KMS-11 (cell line): ENCODE data around the gene AP3M1.

Experiments used
- H2AFZ ChIP-seq: fragments of 200-600 bp; sonication (generic); 2 replicates; pipeline ENCODE4 v1.6.1; 2016; ENCODE audit warnings: antibody characterized with exemption, mixed run types, low read depth
- H3K27ac ChIP-seq: fragments of 200-600 bp; sonication (generic); 2 replicates; pipeline ENCODE4 v1.6.1; 2016; ENCODE audit warnings: mild to moderate bottlenecking, mixed run types
- H3K27me3 ChIP-seq: fragments of 200-600 bp; sonication (generic); 2 replicates; pipeline ENCODE4 v1.6.1; 2017; ENCODE audit warnings: mild to moderate bottlenecking, low read depth, mixed run types, moderate library complexity; ENCODE audit not compliant: insufficient read depth
- H3K36me3 ChIP-seq: fragments of 200-600 bp; sonication (generic); 2 replicates; pipeline ENCODE4 v1.6.1; 2017; ENCODE audit warnings: mild to moderate bottlenecking, mixed run types; ENCODE audit not compliant: insufficient read depth
- H3K4me1 ChIP-seq: fragments of 200-600 bp; sonication (generic); 2 replicates; pipeline ENCODE4 v1.6.1; 2016; ENCODE audit warnings: mild to moderate bottlenecking, low read depth, mixed run types; ENCODE audit not compliant: poor library complexity, severe bottlenecking
- H3K4me2 ChIP-seq: fragments of 200-600 bp; sonication (generic); 2 replicates; pipeline ENCODE4 v1.7.0; 2016; ENCODE audit warnings: mild to moderate bottlenecking, mixed run types
- H3K4me3 ChIP-seq: fragments of 200-600 bp; sonication (generic); IDR thresholded peaks from 2 replicates; pipeline ENCODE4 v1.6.1; 2017; ENCODE audit warnings: low read depth, low read length, mixed read lengths; ENCODE audit not compliant: insufficient read depth
- H3K79me2 ChIP-seq: fragments of 200-600 bp; sonication (generic); 2 replicates; pipeline ENCODE4 v1.6.1; 2016; ENCODE audit warnings: low read depth, mixed run types; ENCODE audit not compliant: insufficient read depth
- H3K9ac ChIP-seq: fragments of 200-600 bp; sonication (generic); 2 replicates; pipeline ENCODE4 v1.6.1; 2016; ENCODE audit warnings: mild to moderate bottlenecking, mixed run types
- H4K20me1 ChIP-seq: fragments of 200-600 bp; sonication (generic); 2 replicates; pipeline ENCODE4 v1.6.1; 2016; ENCODE audit warnings: mild to moderate bottlenecking, mixed run types; ENCODE audit not compliant: insufficient read depth
- CTCF ChIP-seq: fragments of 200-600 bp; sonication (generic); conservative IDR thresholded peaks from 2 replicates; pipeline ENCODE4 v1.6.1; 2017; ENCODE audit warnings: low read depth, mild to moderate bottlenecking, antibody characterized with exemption, low read length, moderate library complexity, mixed read lengths

The AP3M1 gene

DNA sequence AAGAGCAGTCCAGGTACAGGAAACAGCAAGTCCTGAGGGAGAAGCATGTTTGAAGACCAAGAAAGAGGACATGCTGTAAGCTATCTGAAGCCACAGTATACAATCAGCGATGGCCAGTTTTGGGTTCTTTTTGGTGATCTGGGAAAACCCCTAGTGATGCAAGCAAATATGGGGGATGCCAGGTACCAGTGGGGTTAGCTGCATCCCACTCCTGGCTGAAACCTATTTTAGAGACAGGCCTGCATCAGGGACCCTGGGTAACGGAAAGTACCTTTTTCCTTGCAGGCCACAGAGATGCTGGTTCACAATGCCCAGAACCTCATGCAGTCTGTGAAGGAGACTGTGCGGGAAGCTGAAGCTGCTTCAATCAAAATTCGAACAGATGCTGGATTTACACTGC lies 32.9 kb downstream of the AP3M1 start:
- Histone ChIP-seq H2AFZ (no peak overlapping the region), H3K27ac (peak overlapping the region; percentile 16), H3K4me1 (peaks cover 31% of the 10 kb centered on the region), H3K27me3 (no peaks in the 10 kb centered on the region), H4K20me1 (no peaks in the 10 kb centered on the region), H3K4me2 (peak overlapping the region; percentile 29; the same call in 1 of the 2 replicates), H3K79me2 (no peaks in the 10 kb centered on the region), H3K9ac (no peak overlapping the region), H3K36me3 (peaks cover 10% of the 10 kb centered on the region; the same call in 1 of the 2 replicates), H3K4me3 (no peak overlapping the region)
- no peak for TF ChIP-seq CTCF

DNA sequence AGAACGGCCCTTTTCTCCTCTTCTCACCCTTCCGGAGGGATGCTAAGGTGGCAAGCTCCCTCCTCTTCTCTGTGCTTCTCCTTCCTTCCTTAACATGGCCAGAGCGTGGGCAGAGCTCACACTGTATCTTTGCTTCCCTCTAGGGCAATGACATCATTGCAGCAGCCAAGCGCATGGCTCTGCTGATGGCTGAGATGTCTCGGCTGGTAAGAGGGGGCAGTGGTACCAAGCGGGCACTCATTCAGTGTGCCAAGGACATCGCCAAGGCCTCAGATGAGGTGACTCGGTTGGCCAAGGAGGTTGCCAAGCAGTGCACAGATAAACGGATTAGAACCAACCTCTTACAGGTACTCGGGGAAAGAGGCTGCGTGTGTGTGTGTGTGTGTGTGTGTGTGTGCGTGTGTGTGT lies 36.6 kb downstream of the AP3M1 start:
- H3K27me3 ChIP-seq: no peaks in the 10 kb centered on the region
- no peaks in the 10 kb centered on the region for H3K79me2 ChIP-seq
- peaks cover 28% of the 10 kb centered on the region for H3K4me1 ChIP-seq
- H3K27ac ChIP-seq: no peak overlapping the region
- no peak overlapping the region for H3K4me2 ChIP-seq
- no peak overlapping the region for H3K9ac ChIP-seq
- H3K4me3 ChIP-seq: no peak overlapping the region
- no peaks in the 10 kb centered on the region for H4K20me1 ChIP-seq
- TF ChIP-seq CTCF: no peak
- H3K36me3 ChIP-seq: no peaks in the 10 kb centered on the region
- H2AFZ ChIP-seq: no peak overlapping the region

DNA sequence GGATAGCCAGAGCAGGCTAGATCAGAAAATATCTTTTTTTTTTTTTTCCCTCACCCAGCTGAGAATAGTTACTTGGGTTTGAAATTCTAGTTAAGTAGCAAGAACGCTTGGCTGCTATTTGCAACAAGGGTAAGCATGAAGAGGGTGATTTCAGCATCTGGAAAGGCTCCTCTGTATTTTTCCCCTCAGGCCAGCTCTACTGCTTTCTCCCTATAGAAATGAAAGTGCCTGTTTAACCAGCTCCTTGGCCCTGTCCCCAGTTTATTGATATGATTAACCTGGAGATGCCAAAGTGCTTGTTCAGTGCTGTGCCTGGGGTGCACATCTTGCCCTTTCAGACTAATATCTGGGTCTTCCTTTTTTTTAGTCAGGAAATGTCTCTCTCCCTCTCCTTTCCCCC lies 37.1 kb downstream of the AP3M1 start:
- Histone ChIP-seq H3K9ac (no peak overlapping the region), H3K27me3 (no peaks in the 10 kb centered on the region), H3K4me1 (peaks cover 24% of the 10 kb centered on the region), H3K4me3 (no peak overlapping the region), H3K27ac (no peak overlapping the region), H3K36me3 (no peaks in the 10 kb centered on the region), H4K20me1 (no peaks in the 10 kb centered on the region), H3K4me2 (no peak overlapping the region), H3K79me2 (no peaks in the 10 kb centered on the region), H2AFZ (no peak overlapping the region)
- no peak for TF ChIP-seq CTCF

- H3K36me3 ChIP-seq: no peaks in the 10 kb centered on the region
- H3K27me3 ChIP-seq: no peaks in the 10 kb centered on the region
- no peak overlapping the region for H3K4me2 ChIP-seq
- H3K9ac ChIP-seq: no peak overlapping the region
- no peaks in the 10 kb centered on the region for H4K20me1 ChIP-seq
- peaks cover 6% of the 10 kb centered on the region for H3K4me1 ChIP-seq
- H3K79me2 ChIP-seq: no peaks in the 10 kb centered on the region
- H3K27ac ChIP-seq: no peak overlapping the region
- H3K4me3 ChIP-seq: no peak overlapping the region
- TF ChIP-seq CTCF: no peak
- no peak overlapping the region for H2AFZ ChIP-seq
Observed at GRCh38 chr10:74111799-74112198, 38.8 kb downstream of the AP3M1 start.
